Gastroesophageal sphincter (tissue), 2 donors: ENCODE results near the gene CBX8.

Source experiments
- EP300 ChIP-seq: sonication (generic); formaldehyde crosslinking; IDR thresholded peaks from one replicate; pipeline ENCODE4 v1.6.1; 2017; ENCODE audit warnings: antibody characterized with exemption, mild to moderate bottlenecking
- POLR2A ChIP-seq, 2 donors: fragments of 450-650 bp; IDR thresholded peaks; one replicate each; pipeline ENCODE4 v1.6.1; 2017; ENCODE audit warnings: antibody characterized with exemption in 2 of 2, mild to moderate bottlenecking in 2 of 2, moderate library complexity in 1 of 2

DNA sequence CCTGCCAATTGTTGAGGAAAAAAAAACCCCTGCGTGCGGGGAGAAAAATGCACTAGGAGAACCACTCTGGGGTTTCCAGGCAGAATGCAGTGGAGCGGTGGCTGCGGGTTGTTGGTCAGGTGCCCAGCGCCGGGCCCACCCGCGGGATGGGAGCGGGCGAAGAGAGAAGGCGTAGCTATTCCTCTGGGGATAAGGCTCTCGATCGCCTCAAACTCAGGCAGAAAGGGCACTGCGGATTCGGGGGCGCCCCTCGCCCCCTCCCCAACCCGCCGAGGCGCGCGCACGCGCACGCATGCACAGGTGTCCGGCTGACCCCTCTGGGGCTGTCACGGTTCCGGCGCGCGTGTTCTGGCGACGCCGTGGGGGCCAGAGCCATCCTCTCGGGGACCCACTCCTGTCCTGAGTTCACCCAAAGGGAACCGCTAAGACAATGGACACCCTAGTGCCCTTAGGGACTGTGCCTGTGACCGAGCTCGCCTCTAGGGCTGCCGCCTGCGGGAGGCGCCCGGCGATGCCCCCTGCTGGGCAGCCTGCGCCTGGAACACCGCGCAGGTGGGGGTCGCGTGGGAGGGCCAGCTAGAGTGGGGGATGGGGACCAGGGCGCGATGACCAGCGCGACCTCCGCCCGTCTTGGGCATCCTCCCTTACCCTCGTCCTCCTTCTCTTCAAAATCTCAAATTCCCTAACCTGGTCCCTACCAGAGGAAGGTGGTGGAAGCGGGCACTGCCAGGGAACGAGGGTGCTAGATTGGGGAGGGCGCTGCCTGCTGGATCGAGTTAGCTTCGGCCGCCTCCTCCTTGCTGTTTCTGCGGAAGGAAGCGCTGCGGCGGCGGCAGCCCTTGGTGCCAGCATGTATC lies 14.4 kb upstream of the CBX8 start:
- TF ChIP-seq POLR2A (IDR thresholded peaks at IDR 0.05), result no peak
- TF ChIP-seq EP300, result no peak
